HG02840 (cell line): ENCODE results near the gene RAMAC.
"Not testable (repeated sequence)": the region's sequence is repeated elsewhere in the genome, so short reads cannot be mapped to it uniquely, and the experiment has no call there.

ENCODE experiments used
- ATAC-seq: cut with Tn5 transposase; IDR thresholded peaks from one replicate; pipeline ENCODE4 v1.9.1; 2021; ENCODE audit warnings: mild to moderate bottlenecking, moderate library complexity, moderate number of reproducible peaks; ENCODE audit not compliant: unreplicated experiment, low FRiP score

The RAMAC gene

DNA sequence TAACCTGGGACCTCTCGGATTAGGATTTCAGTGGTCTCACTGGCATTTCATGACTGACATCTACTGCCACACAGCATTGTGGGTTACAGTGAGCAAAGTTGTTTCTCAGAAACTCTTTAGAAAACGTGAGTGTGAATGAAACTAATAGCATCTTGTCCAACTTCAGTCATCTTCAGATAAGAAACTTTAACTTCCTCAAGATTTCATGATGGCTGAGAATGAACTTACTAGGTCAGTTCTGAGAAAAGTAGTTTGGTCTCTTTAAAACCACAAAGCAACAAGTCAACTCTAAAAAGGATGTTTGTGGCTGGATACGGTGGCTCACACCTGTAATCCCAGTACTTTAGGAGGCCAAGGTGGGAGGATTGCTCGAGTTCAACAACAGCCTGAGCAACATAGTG is 19.3 kb upstream of the RAMAC start:
- peak; percentile 85 for ATAC-seq

DNA sequence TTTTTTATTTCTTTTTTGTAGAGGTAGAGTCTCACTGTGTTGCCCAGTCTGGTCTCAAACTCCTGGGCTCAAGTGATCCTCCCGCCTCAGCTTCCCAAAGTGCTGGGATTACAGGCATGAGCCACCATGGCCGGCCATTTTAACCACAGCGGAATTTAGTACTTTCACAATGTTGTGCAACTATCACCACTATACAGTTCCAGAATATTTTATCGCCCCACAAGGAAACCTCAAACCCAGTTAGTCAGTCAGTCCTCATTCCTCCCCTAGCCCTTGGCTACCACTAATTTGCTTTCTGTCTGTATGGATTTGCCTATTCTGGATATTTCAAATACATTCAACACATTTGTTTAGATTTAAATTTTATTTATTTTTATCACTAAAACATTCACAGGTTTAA is 17.9 kb upstream of the RAMAC start:
- no peak for ATAC-seq

DNA sequence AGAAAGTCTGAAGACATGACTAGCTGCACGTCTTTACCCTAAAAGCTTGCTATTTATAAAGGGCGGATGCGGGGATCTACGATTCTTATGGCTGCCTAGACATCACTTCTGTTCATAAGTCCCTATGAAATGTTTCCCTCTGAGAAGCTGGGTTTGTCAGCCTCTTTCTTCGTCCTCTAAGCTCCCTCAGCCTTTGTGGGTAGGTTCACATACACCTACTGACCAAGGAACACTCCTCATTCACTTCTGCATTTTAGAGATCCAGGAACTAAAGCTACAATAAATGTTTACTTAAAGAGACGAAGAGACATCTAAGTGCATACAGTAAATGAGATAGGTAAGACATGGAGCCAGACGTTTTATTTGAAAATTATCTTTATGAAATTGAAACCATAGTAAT is 16.7 kb upstream of the RAMAC start:
- ATAC-seq = no peak

DNA sequence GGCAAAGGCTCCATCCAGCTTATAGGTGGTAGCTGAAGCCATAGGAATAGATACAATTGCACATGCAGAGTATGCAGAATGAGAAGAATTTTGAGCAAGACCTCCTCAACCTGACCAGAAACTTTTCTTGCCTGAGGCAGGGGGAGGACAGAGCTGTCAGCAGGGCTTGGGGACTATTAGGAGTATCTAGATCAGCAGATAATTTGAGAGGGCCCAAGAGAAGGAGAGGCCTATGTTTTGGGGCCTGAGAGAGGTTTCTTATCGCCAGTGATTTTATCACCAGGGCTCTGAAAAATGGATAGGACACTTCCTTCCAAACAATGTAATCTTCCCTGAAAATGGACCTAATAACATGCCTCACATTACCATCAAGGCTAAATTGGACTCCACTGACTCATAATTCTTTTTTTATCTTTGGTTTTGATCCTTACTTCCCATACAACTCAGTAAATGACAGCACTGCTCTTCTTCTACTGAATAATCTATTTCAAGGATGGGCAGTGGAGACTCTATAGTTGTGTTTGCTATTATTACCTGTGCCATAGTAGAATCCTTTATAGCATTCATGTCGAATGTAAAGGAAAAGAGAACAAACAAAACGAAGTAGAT is 15.8 kb upstream of the RAMAC start:
- ATAC-seq = no peak

DNA sequence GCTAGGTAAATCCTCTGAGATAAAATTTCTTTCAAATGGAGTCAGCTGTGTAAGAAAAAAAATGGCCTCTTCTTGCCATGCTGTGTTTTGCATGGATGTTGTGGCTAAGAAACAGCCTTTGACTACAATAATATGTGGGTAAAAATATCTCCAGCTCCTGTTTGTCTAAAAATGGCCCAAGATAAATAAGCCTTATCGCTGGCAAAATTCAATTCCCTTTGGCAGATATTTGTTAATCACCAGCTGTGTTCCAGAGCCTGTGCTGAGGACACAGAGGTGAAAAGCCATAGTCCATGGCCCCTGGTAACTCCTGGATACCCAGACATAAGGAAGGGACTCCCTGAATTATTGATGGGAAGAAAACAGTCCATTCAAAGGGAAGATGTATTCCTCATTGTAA is 15.3 kb upstream of the RAMAC start:
- no peak for ATAC-seq

DNA sequence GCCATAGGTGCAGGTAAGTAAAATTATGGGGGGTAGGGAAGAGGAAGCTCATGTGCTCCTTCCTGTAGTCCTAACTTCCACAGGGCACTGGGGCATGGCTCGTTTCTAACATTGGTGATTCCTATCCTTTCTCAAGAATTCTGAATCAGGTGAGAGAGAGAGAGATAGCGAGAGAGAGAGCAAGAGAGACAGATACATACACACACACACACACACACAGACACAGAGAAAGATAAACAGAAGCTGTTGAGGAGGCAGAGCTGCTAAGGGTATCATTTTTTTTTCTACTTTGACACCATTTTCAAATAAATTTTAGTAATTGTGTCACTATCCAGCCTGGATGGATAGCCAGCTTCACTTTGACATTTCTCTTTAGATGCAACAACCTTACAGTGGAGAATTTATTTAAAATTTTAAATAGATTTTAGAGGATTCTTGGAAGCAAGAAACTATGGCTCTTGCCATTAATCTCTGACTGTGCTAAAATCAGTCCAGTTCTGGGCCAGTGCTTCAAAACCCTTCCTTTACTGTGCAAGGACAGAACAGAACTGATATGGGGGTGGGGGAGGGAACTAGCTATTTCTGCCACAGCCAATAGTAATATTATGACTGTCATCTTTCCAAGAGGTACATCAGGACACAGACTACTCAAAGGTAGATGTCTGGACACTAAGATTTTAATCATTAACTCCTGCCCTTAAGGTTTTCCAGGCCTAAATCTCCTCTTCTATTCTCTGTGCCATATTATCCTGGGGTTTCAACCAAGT is 14.6 kb upstream of the RAMAC start:
- no peak for ATAC-seq

DNA sequence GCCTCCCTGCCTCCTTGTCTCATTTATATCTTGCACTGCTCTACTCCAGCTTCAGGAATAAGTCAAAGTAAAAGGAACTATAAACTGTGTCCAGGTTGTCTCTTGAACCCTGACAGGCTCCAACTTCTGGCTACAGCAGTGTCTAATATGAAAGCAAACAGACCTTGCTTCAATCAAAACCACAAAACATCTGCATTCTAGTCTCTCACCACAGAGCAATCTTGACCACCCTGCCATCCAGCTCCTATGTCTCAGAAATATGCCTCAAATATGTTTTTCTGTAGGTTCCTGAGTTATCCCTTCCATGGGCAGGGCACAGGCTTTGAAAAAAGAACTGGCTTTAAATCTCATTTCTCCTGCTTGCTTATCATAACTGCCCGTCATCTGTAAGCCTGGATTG is 13.0 kb upstream of the RAMAC start:
- ATAC-seq = no peak

DNA sequence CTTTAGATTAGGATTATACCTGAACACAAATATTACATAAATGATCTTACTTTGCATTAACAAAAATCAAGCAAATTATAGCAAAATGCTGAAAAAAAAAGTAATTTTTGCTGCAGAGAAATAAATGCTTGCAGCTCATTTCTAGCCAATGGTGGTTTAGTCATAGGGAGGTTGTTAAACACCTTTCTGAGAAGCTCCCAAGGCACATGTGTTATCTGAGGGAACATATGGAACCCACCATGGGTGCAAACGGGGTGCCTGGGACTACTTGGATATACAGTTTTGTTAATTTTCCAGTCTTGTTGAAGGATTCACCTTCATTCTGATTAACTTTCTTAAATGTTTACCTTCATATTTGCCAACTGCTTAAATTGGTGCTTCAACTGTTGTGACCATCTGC is 8.9 kb upstream of the RAMAC start:
- no peak for ATAC-seq

DNA sequence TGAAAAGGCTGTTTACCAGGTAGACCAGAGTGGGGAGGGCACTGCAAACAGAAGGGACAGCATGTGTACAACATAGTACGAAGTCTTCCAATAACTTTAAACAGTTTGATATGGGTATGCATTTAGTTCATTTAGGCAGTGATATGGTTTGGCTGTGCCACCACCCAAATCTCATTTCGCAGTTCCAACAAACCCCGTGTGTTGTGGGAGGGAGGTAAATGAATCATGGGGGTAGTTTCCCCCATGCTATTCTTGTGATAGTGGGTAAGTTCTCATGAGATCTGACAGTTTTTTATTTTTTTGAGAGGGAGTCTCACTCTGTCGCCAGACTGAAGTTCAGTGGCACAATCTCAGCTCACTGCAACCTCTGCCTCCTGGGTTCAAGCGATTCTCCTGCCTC is 7.6 kb upstream of the RAMAC start:
- no peak for ATAC-seq

DNA sequence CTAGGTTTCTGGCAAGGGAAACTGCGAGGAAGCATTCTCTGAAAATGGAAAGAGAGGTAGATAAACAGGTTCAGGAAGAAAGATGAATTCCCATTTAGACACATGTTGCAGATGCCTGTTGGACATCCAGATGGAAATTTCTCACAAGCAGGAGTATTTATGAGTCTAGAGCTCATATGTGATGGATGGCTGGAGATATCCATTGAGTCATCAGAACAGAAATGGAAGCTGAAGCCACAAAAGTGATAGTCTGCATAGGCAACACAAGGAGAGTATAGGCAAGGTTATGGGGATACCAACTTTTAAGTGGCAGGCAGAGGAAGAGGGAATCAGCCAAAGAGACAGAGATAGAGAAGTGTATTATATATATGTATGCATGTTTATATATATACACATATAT is 6.3 kb upstream of the RAMAC start:
- ATAC-seq = no peak

DNA sequence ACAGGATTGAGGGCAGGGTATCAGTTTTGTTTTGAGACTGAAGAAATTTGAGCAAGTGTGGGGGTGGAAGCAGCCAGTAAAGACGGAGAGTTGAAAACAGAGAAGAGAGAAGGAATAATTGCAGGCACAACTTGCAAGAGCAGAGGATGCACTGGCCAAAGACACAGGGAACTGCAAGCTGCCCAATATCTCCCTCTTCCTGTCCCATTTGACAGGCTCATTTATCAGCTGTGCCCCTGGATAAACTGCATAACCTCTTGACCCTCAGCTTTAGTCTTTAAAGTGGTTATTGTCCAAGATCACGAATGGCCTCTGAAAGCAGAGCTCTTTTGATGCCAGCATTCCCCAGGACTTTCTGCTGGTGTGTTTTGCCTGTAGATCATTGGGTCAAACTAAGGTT is 5.0 kb upstream of the RAMAC start:
- ATAC-seq = no peak

DNA sequence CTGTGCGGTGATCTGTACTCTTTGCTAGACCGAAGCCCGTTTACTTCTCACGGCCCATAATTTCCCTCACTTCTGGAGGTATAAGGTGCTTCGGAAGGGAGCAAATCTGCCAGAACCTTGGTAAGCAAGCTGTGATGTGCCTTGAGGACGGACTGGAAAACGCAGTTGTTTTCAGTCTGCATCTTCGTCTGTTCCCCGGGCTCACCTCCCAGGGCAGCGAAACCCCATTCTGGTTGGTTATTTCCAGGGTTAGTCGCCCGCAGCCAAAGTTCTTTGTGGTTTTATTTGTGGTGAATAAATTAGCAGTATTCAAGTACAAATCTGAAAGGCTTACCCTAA is 401 bp downstream of the RAMAC start:
- ATAC-seq = peak; percentile 34

DNA sequence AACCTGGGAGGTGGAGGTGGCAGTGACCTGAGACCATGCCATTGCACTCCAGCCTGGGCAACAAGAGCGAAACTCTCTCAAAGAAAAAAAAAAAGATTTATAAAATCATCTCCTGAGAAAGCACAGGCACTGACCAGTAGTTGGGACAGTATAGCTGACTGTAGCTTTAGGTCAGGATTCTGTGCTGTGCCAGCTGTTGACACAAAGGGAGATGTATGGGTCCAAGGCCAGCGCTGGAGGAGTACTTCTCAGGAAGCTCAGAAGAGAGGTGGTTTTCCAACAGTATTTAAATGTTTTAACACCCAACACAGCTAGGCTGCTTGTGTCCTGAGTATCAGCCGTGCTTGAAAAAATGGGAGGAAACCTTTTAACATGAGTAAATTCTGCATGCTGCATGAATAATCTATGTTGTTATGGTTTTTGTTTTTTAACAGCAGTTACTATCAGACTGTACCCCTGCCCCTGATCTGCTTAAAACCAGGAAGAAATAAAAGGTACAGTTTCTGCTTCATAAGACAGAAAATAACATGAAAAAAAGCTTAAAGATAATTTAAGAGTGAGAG is 6.5 kb downstream of the RAMAC start:
- ATAC-seq = no peak

DNA sequence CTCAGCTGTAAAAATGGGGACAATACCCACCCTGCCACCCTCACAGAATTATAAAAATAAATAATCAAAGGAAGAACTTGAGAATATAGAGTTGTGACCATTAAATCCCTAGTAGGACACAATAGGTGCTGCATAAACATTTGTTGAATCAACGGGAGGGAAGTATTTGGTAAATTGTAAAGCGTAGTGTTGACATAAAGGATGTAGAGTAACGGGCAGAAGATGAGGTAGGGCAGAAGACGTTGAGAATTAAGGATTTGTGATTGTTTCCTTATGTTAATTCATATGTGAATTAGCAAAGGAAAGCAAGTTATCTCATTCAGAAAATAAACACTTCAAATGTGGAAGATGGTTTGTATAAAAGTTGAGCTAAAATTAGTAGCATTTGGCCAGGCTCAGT is 7.1 kb downstream of the RAMAC start:
- no peak for ATAC-seq

DNA sequence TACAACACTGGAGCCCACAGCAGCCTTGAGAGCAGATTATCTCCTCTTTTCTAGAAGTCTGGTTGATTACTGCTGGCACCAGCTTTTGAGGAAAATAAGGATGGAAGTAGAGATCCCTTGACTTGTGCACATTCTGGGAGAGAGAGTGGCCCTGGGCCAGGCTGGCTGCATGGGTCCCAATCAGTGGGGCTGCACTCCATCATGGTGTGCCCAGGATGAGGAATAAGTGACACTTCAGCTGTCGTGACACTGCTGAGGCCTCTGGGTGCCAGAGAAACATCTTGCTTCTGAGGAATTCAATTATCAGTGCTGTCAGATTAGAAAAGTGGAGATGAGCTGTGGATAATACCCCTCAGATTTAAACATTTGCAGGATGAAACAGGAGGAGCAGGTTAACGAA is 9.1 kb downstream of the RAMAC start:
- ATAC-seq = no peak

DNA sequence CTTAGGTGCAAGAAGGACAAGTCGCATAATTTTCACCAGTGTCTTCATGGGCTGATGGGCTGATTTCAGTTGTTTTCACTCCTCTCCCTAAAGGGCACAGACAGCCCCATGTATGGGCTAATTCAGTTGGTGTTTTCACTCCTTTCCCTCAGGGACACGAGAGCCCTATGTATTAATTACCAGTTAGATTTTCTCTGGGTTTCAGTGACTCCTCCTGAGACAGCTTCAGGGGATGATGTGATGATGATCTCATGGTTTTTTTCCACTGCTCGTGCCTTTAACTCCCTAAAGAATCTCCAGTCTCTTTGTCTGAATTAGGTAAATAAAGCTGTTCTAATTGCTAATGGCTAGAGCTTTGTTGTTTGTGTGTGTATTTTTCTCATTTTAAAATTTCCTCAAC is 9.9 kb downstream of the RAMAC start:
- no peak for ATAC-seq

DNA sequence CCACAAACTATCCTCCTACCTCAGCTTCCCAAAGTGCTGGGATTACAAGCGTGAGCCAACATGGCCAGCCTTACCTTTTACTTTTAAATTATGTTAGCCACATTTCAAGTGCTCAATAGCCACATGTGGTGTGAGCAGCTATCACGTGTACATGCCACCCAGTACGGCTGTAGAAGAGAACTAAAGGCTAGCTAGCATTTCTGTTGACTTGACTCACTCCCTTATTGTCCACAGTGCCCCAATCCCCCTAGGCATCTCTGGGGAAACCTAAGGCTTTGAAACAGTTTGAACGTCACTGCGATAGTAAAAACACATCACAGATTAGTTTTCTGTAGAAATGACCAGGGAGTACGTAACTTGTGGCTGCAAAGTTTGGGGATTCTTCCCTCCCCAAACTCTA is 13.4 kb downstream of the RAMAC start:
- no peak for ATAC-seq

DNA sequence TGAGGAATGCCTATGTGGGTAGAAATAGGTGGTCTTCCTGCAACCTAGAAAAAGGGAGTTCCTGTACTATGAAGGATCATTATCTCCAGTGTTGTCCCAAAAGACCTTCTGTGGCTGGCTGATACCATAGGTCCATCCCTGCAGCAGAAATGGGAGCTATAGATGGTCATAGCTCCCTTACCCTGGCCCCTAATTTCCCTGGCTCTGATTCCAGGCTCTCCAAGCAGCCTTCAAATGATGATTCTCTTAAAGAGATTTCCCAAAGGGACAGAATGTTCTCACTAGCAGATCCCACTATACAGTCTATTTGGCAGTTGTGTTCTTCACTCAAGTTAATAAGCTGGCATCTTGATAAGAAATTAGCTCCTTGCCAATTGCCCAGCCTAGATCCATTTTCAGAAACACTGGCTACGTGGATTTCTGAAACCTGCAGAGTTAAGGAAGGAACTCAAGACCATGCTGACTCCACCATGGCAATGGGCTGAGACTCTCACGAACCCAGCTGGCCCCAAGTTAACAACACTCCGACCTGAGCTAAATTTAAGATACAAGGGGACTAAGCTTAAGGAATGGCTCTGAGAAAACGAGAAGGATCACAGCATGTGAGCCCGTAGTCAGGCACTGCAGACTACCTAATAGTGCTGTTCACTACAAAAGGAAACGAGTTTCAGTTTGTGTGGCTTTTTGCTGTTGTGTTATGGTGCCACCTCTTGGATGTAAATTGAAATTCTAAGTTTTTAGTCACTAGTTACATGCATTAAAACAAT is 14.1 kb downstream of the RAMAC start:
- ATAC-seq = no peak

DNA sequence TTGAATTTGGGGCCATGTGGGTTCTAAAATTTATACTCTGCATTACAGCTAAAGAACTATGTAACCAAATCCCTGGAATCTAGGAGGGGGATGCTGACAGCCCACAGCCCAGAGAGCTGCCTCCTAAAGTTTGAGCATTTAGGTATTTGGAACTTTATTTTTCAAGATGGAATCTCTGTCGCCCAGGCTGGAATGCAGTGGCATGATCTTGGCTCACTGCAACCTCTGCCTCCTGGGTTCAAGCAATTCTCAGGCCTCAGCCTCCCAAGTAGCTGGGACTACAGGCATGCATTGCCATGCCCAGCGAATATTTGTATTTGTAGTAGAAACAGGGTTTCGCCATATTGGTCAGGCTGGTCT is 14.6 kb downstream of the RAMAC start:
- not testable (repeated sequence) for ATAC-seq

DNA sequence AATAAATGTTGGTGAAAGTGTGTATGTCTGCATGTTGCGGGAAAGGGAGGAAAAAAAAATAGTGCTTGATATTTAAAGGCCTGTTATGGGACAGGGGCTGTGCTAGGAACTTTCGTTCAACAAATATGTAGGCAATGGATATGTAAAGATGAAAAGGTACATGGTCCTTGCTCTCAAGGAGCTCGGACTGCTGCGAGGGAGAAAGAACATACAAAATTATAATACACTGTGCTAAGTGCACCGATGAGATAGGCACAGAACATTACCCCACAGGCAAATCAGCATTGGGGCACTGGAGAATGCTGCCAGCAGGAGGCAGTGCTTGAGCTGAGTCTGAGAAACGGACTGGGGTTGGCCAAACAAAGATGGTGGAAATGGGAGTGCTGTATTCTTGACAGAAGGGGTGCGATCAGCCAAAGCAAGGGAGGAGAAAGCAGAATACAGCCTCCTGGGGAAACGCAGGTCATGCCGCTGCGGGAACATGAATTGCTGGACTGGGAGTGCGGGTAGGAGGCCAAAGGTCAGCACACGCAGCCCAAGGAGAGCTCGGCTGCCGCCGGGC is 24.8 kb downstream of the RAMAC start:
- peak; percentile 50 for ATAC-seq
